HepG2 (cell line): ENCODE data around the gene TJP2. TPM values are rescaled to one million over a fixed set of nuclear protein-coding genes. Genes with fewer than 3 reads are reported as not detected.

Experiments
- FOXK1 ChIP-seq: sonication (generic); formaldehyde crosslinking; IDR thresholded peaks from 2 replicates; pipeline ENCODE4 v1.4.0; 2020; ENCODE audit warnings: low read depth, missing genetic modification reagents, borderline replicate concordance
- GABPA ChIP-seq, 2 experiments: IDR thresholded peaks; 2 replicates each; pipeline ENCODE4 v1.6.1; 2011 to 2016; ENCODE audit warnings: low read depth in 2 of 2, low read length in 1 of 2, missing biosample characterization in 1 of 2, missing genetic modification characterization in 1 of 2
- POGZ ChIP-seq: sonication (generic); formaldehyde crosslinking; IDR thresholded peaks from 2 replicates; pipeline ENCODE4 v1.4.0; 2020; ENCODE audit warnings: mild to moderate bottlenecking, missing genetic modification reagents
- SOX13 ChIP-seq, 3 experiments: fragments of 450-650 bp in 1 of 3; sonication (generic) in 1 of 3; formaldehyde crosslinking in 1 of 3; IDR thresholded peaks in 2 of 3; conservative IDR thresholded peaks in 1 of 3; 2 replicates each; pipeline versions ENCODE4 v1.5.0 to v1.6.1; 2016 to 2020; ENCODE audit warnings: antibody characterized with exemption in 1 of 3, mild to moderate bottlenecking in 1 of 3, missing compliant biosample characterization in 1 of 3, missing genetic modification reagents in 1 of 3, moderate library complexity in 1 of 3
- SRSF1 ChIP-seq: fragments of 200-400 bp; formaldehyde crosslinking; optimal IDR thresholded peaks from 2 replicates; pipeline ENCODE3; 2017; ENCODE audit warnings: mild to moderate bottlenecking, low read depth, low read length, moderate library complexity
- TARDBP ChIP-seq: sonication (generic); formaldehyde crosslinking; IDR thresholded peaks from 2 replicates; pipeline ENCODE4 v1.8.0; 2022; ENCODE audit warnings: mild to moderate bottlenecking, missing genetic modification reagents
- ZMYM4 ChIP-seq: sonication (generic); formaldehyde crosslinking; IDR thresholded peaks from 2 replicates; pipeline ENCODE4 v1.8.1; 2023; ENCODE audit warnings: mild to moderate bottlenecking, missing genetic modification reagents
- ZNF556 ChIP-seq: sonication (generic); formaldehyde crosslinking; IDR thresholded peaks from 2 replicates; pipeline ENCODE4 v1.4.0; 2020; ENCODE audit warnings: mild to moderate bottlenecking, missing genetic modification reagents, borderline replicate concordance
- ZNF766 ChIP-seq: sonication (generic); formaldehyde crosslinking; IDR thresholded peaks from 2 replicates; pipeline ENCODE4 v1.5.0; 2020; ENCODE audit warnings: missing genetic modification reagents, borderline replicate concordance
- polyA plus RNA-seq, 8 experiments: library from polyadenylated mRNA; depleted of rRNA in 3 of 8; stranded (reverse) in 7 of 8; unstranded in 1 of 8; fragments of >200 nt; fragmentation: Illumina TruSeq in 4 of 8; extraction: Trizol in 4 of 8; gene quantifications; 2 replicates each; pipeline versions ENCODE4 v1.2.1 to v1.2.3, GENCODE V29; 2011 to 2016; ENCODE audit warnings: low read depth in 4 of 8, missing spikeins in 1 of 8, mixed read lengths in 1 of 8; ENCODE audit not compliant: insufficient read depth in 1 of 8
- total RNA-seq, 5 experiments: library from RNA; depleted of rRNA; stranded (reverse); fragments of >200 nt; fragmentation: Illumina TruSeq; extraction: Trizol; gene quantifications; 2 replicates each; pipeline ENCODE4 v1.2.3, GENCODE V29; 2016; ENCODE audit warnings: low read depth in 1 of 5
- TF ChIP-seq, protein P1 (sequence below): sonication (generic); formaldehyde crosslinking; conservative IDR thresholded peaks from 2 replicates; pipeline ENCODE4 v1.4.0; 2020; ENCODE audit warnings: mild to moderate bottlenecking, missing genetic modification reagents, moderate library complexity
- TF ChIP-seq, protein P2 (sequence below): sonication (generic); formaldehyde crosslinking; IDR thresholded peaks from 2 replicates; pipeline ENCODE4 v1.4.0; 2020; ENCODE audit warnings: missing genetic modification reagents
- TF ChIP-seq, protein P3 (sequence below): sonication (generic); formaldehyde crosslinking; IDR thresholded peaks from 2 replicates; pipeline ENCODE4 v1.4.0; 2020; ENCODE audit warnings: missing genetic modification reagents, mild to moderate bottlenecking, borderline replicate concordance
- TF ChIP-seq, protein P4 (sequence below): sonication (generic); formaldehyde crosslinking; IDR thresholded peaks from 2 replicates; pipeline ENCODE4 v1.8.0; 2022; ENCODE audit warnings: mild to moderate bottlenecking, missing genetic modification reagents, borderline replicate concordance
- TF ChIP-seq, protein P5 (sequence below): sonication (generic); formaldehyde crosslinking; IDR thresholded peaks from 2 replicates; pipeline ENCODE4 v1.4.0; 2020; ENCODE audit warnings: missing genetic modification reagents

The TJP2 gene
- total and polyA plus RNA-seq, 2 of the 13 experiments (the other 11 are each of a cell fraction or from before 2014, with no cell fraction given), result 109 to 110 TPM

DNA sequence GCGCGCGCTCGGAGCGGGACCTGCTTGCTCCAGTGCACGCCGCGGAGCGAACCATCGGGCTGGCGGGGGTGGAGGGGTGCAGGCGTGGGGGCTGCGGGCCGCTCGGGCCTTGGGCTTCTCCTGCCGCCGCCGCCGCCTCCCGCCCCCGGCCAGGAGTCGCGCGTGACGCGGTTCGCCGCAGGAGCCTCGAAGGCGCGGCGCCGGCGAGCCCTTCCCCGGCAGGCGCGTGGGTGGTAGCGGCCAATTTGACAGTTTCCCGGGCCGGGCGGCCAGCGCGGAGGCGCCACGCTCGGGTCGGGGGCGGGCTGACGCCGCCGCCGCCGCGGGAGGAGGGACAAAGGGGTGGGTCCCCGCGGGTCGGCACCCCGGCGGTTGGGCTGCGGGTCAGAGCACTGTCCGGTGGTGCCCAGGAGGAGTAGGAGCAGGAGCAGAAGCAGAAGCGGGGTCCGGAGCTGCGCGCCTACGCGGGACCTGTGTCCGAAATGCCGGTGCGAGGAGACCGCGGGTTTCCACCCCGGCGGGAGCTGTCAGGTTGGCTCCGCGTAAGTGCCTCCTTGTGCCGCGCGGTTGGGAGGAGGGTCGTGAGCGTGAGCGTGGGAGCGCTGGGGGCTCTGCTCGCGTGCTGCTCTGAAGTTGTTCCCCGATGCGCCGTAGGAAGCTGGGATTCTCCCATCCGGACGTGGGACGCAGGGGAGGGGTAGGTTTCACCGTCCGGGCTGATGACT is at the start of gene TJP2 (continued):
- TF ChIP-seq, protein P1, sequence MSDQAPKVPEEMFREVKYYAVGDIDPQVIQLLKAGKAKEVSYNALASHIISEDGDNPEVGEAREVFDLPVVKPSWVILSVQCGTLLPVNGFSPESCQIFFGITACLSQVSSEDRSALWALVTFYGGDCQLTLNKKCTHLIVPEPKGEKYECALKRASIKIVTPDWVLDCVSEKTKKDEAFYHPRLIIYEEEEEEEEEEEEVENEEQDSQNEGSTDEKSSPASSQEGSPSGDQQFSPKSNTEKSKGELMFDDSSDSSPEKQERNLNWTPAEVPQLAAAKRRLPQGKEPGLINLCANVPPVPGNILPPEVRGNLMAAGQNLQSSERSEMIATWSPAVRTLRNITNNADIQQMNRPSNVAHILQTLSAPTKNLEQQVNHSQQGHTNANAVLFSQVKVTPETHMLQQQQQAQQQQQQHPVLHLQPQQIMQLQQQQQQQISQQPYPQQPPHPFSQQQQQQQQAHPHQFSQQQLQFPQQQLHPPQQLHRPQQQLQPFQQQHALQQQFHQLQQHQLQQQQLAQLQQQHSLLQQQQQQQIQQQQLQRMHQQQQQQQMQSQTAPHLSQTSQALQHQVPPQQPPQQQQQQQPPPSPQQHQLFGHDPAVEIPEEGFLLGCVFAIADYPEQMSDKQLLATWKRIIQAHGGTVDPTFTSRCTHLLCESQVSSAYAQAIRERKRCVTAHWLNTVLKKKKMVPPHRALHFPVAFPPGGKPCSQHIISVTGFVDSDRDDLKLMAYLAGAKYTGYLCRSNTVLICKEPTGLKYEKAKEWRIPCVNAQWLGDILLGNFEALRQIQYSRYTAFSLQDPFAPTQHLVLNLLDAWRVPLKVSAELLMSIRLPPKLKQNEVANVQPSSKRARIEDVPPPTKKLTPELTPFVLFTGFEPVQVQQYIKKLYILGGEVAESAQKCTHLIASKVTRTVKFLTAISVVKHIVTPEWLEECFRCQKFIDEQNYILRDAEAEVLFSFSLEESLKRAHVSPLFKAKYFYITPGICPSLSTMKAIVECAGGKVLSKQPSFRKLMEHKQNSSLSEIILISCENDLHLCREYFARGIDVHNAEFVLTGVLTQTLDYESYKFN (CRISPR knock-in tag), result no peak
- TF ChIP-seq FOXK1 (CRISPR knock-in tag), result no peak
- TF ChIP-seq ZMYM4, result peak; percentile 46
- TF ChIP-seq ZNF766, result no peak
- TF ChIP-seq ZNF556 (CRISPR knock-in tag), result no peak
- TF ChIP-seq, protein P2, sequence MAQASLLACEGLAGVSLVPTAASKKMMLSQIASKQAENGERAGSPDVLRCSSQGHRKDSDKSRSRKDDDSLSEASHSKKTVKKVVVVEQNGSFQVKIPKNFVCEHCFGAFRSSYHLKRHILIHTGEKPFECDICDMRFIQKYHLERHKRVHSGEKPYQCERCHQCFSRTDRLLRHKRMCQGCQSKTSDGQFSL (CRISPR knock-in tag), result peak; percentile 16; the same call in 1 of the 2 replicates
- TF ChIP-seq, protein P3, sequence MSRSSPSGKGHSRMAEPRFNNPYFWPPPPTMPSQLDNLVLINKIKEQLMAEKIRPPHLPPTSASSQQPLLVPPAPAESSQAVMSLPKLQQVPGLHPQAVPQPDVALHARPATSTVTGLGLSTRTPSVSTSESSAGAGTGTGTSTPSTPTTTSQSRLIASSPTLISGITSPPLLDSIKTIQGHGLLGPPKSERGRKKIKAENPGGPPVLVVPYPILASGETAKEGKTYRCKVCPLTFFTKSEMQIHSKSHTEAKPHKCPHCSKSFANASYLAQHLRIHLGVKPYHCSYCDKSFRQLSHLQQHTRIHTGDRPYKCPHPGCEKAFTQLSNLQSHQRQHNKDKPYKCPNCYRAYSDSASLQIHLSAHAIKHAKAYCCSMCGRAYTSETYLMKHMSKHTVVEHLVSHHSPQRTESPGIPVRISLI (CRISPR knock-in tag), result no peak
- no peak for TF ChIP-seq GABPA (IDR thresholded peaks at IDR 0.05; ENCODE audit: low read depth, low read length)
- no peak for TF ChIP-seq GABPA (CRISPR knock-in tag; IDR thresholded peaks at IDR 0.05; ENCODE audit: low read depth)
- TF ChIP-seq, protein P4, sequence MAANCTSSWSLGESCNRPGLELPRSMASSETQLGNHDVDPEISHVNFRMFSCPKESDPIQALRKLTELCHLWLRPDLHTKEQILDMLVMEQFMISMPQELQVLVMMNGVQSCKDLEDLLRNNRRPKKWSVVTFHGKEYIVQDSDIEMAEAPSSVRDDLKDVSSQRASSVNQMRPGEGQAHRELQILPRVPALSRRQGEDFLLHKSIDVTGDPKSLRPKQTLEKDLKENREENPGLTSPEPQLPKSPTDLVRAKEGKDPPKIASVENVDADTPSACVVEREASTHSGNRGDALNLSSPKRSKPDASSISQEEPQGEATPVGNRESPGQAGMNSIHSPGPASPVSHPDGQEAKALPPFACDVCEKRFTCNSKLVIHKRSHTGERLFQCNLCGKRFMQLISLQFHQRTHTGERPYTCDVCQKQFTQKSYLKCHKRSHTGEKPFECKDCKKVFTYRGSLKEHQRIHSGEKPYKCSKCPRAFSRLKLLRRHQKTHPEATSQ (CRISPR knock-in tag), result no peak
- no peak for TF ChIP-seq TARDBP (CRISPR knock-in tag)
- TF ChIP-seq POGZ (CRISPR knock-in tag), result no peak
- TF ChIP-seq, protein P5, sequence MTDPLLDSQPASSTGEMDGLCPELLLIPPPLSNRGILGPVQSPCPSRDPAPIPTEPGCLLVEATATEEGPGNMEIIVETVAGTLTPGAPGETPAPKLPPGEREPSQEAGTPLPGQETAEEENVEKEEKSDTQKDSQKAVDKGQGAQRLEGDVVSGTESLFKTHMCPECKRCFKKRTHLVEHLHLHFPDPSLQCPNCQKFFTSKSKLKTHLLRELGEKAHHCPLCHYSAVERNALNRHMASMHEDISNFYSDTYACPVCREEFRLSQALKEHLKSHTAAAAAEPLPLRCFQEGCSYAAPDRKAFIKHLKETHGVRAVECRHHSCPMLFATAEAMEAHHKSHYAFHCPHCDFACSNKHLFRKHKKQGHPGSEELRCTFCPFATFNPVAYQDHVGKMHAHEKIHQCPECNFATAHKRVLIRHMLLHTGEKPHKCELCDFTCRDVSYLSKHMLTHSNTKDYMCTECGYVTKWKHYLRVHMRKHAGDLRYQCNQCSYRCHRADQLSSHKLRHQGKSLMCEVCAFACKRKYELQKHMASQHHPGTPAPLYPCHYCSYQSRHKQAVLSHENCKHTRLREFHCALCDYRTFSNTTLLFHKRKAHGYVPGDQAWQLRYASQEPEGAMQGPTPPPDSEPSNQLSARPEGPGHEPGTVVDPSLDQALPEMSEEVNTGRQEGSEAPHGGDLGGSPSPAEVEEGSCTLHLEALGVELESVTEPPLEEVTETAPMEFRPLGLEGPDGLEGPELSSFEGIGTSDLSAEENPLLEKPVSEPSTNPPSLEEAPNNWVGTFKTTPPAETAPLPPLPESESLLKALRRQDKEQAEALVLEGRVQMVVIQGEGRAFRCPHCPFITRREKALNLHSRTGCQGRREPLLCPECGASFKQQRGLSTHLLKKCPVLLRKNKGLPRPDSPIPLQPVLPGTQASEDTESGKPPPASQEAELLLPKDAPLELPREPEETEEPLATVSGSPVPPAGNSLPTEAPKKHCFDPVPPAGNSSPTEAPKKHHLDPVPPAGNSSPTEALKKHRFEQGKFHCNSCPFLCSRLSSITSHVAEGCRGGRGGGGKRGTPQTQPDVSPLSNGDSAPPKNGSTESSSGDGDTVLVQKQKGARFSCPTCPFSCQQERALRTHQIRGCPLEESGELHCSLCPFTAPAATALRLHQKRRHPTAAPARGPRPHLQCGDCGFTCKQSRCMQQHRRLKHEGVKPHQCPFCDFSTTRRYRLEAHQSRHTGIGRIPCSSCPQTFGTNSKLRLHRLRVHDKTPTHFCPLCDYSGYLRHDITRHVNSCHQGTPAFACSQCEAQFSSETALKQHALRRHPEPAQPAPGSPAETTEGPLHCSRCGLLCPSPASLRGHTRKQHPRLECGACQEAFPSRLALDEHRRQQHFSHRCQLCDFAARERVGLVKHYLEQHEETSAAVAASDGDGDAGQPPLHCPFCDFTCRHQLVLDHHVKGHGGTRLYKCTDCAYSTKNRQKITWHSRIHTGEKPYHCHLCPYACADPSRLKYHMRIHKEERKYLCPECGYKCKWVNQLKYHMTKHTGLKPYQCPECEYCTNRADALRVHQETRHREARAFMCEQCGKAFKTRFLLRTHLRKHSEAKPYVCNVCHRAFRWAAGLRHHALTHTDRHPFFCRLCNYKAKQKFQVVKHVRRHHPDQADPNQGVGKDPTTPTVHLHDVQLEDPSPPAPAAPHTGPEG (CRISPR knock-in tag), result 0 out of 2 replicates have a peak, but pooled peaks have one; percentile 26
- TF ChIP-seq SOX13 (IDR thresholded peaks at IDR 0.05), result no peak
- no peak for TF ChIP-seq SOX13 (CRISPR knock-in tag; conservative IDR thresholded peaks at IDR 0.05 in 1 of 2, IDR thresholded peaks at IDR 0.05 in 1 of 2)
- peak; percentile 51 for TF ChIP-seq SRSF1
